Chondrocyte (in vitro differentiated cells): ENCODE results near the gene APAF1. TPM values are rescaled to one million over a fixed set of nuclear protein-coding genes. Genes with fewer than 3 reads are reported as not detected.
"Not testable (repeated sequence)": the region's sequence is repeated elsewhere in the genome, so short reads cannot be mapped to it uniquely, and the experiment has no call there.

Source experiments
- DNase-seq: peaks from one replicate; pipeline ENCODE4 v3.0.0; 2021; ENCODE audit warnings: mixed read lengths, low spot score
- H3K27ac Mint-ChIP-seq: one replicate; pipeline ENCODE4 v1.8.0; 2021; ENCODE audit warnings: mild to moderate bottlenecking, moderate library complexity, mixed read lengths; ENCODE audit not compliant: unreplicated experiment
- H3K27me3 Mint-ChIP-seq: 2 replicates; pipeline ENCODE4 v1.8.0; 2021; ENCODE audit warnings: low read depth, mixed read lengths
- H3K36me3 Mint-ChIP-seq: 2 replicates; pipeline ENCODE4 v1.8.0; 2021; ENCODE audit warnings: low read depth, mixed read lengths
- H3K4me1 Mint-ChIP-seq: 2 replicates; pipeline ENCODE4 v1.8.0; 2021; ENCODE audit warnings: low read depth, mild to moderate bottlenecking, mixed read lengths
- H3K4me3 Mint-ChIP-seq: one replicate; pipeline ENCODE4 v1.8.0; 2021; ENCODE audit warnings: mild to moderate bottlenecking, moderate library complexity, mixed read lengths; ENCODE audit not compliant: unreplicated experiment
- H3K9me3 Mint-ChIP-seq: 2 replicates; pipeline ENCODE4 v1.8.0; 2021; ENCODE audit warnings: low read depth, mixed read lengths
- long read RNA-seq: library from polyadenylated mRNA; stranded (forward); transcript quantifications from one replicate; pipeline ENCODE4 v2.0.0, GENCODE V29; 2021
- total RNA-seq: library from RNA; stranded (reverse); gene quantifications from 3 replicates; pipeline ENCODE4 v1.2.1, GENCODE V29; 2021
- TF ChIP-seq, protein P1 (sequence below): fragments of 200-600 bp; sonication (generic); IDR thresholded peaks from 2 replicates; pipeline ENCODE4 v1.5.0; 2021; ENCODE audit warnings: antibody characterized with exemption, mild to moderate bottlenecking, moderate library complexity

The APAF1 gene, protein sequence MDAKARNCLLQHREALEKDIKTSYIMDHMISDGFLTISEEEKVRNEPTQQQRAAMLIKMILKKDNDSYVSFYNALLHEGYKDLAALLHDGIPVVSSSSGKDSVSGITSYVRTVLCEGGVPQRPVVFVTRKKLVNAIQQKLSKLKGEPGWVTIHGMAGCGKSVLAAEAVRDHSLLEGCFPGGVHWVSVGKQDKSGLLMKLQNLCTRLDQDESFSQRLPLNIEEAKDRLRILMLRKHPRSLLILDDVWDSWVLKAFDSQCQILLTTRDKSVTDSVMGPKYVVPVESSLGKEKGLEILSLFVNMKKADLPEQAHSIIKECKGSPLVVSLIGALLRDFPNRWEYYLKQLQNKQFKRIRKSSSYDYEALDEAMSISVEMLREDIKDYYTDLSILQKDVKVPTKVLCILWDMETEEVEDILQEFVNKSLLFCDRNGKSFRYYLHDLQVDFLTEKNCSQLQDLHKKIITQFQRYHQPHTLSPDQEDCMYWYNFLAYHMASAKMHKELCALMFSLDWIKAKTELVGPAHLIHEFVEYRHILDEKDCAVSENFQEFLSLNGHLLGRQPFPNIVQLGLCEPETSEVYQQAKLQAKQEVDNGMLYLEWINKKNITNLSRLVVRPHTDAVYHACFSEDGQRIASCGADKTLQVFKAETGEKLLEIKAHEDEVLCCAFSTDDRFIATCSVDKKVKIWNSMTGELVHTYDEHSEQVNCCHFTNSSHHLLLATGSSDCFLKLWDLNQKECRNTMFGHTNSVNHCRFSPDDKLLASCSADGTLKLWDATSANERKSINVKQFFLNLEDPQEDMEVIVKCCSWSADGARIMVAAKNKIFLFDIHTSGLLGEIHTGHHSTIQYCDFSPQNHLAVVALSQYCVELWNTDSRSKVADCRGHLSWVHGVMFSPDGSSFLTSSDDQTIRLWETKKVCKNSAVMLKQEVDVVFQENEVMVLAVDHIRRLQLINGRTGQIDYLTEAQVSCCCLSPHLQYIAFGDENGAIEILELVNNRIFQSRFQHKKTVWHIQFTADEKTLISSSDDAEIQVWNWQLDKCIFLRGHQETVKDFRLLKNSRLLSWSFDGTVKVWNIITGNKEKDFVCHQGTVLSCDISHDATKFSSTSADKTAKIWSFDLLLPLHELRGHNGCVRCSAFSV (N-terminal part only)
- 19.2 to 26.7 TPM (median 21.8 TPM) in 3 replicates for total RNA-seq
- long read RNA-seq, full-length matches to known transcripts, result 2 of 2 reads
- long read RNA-seq, partial matches to known transcripts, result 0 of 2 reads
- long read RNA-seq, other reads (novel, unspliced or antisense), result 0 of 2 reads

DNA sequence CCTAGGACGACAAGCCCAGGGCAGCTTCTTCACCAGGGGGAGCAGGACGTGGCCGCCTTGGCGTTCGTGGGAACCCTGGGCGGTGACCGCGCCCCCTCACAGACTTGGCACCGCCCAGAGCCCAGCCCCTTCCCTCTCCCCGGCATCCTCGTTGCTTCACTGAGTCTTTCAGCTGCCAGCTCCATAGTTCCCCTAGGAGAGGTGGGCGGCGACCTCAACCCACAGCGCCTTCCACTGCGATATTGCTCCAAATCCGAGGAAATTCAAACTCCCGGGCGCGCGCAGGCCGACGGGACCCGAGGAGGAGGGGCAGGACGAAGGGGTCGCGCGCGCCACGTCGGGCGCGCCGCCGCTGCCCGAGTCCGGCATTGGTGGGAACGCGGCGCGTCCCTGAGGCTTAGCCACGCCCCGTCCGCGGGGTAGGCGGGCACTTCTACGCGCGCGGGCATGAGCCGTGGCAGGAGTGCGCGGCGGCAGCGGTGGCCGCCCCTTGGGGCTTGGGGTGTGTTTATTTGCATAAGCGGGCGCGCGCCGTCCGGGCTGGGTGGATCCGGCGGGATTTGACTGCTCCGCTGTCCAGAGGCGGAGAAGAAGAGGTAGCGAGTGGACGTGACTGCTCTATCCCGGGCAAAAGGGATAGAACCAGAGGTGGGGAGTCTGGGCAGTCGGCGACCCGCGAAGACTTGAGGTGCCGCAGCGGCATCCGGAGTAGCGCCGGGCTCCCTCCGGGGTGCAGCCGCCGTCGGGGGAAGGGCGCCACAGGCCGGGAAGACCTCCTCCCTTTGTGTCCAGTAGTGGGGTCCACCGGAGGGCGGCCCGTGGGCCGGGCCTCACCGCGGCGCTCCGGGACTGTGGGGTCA, at the start of gene APAF1, which contains the start of gene IKBIP:
TSS of gene APAF1 (plus strand) at position 579 of the 860 bp plus-strand sequence. CDS start 3,070 bp downstream, outside the sequence.
TSS of gene IKBIP (minus strand) at position 77 of the 860 bp plus-strand sequence. CDS start 87 bp downstream, outside the sequence.
- DNase-seq, result peak; percentile 98
- peak within 1 kb of the TSS; percentile 97 for H3K27ac Mint-ChIP-seq
- peak within 1 kb of the TSS; percentile 96 for H3K4me3 Mint-ChIP-seq
- TF ChIP-seq, protein P1, sequence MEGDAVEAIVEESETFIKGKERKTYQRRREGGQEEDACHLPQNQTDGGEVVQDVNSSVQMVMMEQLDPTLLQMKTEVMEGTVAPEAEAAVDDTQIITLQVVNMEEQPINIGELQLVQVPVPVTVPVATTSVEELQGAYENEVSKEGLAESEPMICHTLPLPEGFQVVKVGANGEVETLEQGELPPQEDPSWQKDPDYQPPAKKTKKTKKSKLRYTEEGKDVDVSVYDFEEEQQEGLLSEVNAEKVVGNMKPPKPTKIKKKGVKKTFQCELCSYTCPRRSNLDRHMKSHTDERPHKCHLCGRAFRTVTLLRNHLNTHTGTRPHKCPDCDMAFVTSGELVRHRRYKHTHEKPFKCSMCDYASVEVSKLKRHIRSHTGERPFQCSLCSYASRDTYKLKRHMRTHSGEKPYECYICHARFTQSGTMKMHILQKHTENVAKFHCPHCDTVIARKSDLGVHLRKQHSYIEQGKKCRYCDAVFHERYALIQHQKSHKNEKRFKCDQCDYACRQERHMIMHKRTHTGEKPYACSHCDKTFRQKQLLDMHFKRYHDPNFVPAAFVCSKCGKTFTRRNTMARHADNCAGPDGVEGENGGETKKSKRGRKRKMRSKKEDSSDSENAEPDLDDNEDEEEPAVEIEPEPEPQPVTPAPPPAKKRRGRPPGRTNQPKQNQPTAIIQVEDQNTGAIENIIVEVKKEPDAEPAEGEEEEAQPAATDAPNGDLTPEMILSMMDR, result peak; percentile 15
- no peaks in the 10 kb centered on the region for H3K27me3 Mint-ChIP-seq
- H3K4me1 Mint-ChIP-seq, result peaks cover 51% of the 10 kb centered on the region
- H3K36me3 Mint-ChIP-seq, result peaks cover 13% of the 10 kb centered on the region
- no peaks in the 10 kb centered on the region for H3K9me3 Mint-ChIP-seq

GRCh38 chr12:98597313-98597712, 47.8 kb upstream of the APAF1 start:
- H3K27ac Mint-ChIP-seq, result peak overlapping the region; percentile 5
- H3K36me3 Mint-ChIP-seq, result peaks cover 22% of the 10 kb centered on the region
- not testable (repeated sequence) for DNase-seq, H3K27me3 Mint-ChIP-seq, H3K9me3 Mint-ChIP-seq, H3K4me3 Mint-ChIP-seq
- peaks cover 29% of the 10 kb centered on the region for H3K4me1 Mint-ChIP-seq

- H3K36me3 Mint-ChIP-seq, result peaks cover 29% of the 10 kb centered on the region
- no peak overlapping the region for H3K27ac Mint-ChIP-seq
- H3K27me3 Mint-ChIP-seq, result no peaks in the 10 kb centered on the region
- no peak for DNase-seq
- H3K4me1 Mint-ChIP-seq, result peaks cover 4% of the 10 kb centered on the region
- H3K9me3 Mint-ChIP-seq, result no peaks in the 10 kb centered on the region
- TF ChIP-seq, protein P1, result no peak
- no peak overlapping the region for H3K4me3 Mint-ChIP-seq
These were observed 43.2 kb upstream of the APAF1 start for GRCh38 chr12:98601924-98602323.

GRCh38 chr12:98606359-98606988, 38.6 kb upstream of the APAF1 start:
- H3K9me3 Mint-ChIP-seq, result no peaks in the 10 kb centered on the region
- H3K27me3 Mint-ChIP-seq, result no peaks in the 10 kb centered on the region
- TF ChIP-seq, protein P1, result peak; percentile 57
- no peak overlapping the region for H3K27ac Mint-ChIP-seq
- no peak for DNase-seq
- H3K4me3 Mint-ChIP-seq, result no peak overlapping the region
- no peaks in the 10 kb centered on the region for H3K4me1 Mint-ChIP-seq
- H3K36me3 Mint-ChIP-seq, result peaks cover 12% of the 10 kb centered on the region
